ENCODE measurements around the gene ESD.
A peak's percentile ranks its signal among the peaks of the same experiment; 100 is the strongest.
"Not testable (repeated sequence)": the region's sequence is repeated elsewhere in the genome, so short reads cannot be mapped to it uniquely, and the experiment has no call there.

Gene ESD

DNA sequence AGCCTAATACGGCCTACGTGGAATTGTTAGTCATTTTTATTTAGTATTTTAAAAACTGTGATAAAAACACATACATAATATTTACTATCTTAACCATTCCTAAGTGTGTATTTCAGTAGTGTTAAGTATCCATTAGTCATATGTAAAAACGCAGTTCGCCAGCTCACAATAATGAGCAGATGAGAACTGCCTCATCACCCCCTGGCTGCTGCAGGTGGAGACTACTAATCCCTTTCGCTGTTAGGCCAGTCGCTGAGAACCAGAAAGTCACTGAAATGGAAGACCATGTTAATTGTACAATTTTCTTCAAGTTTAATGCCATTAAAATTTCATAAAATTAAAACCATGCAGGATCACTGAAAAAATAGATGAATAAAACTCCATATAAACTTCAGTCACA is 1.6 kb downstream of the ESD start:
- peak; percentile 25 for DNase-seq (ENCODE audit: low read depth, low spot score)

GRCh38 chr13:46783504-46783903 is 13.5 kb downstream of the ESD start:
- DNase-seq (ENCODE audit: low read depth, low spot score) = no peak

- DNase-seq (ENCODE audit: low read depth, low spot score) = no peak
Measured at GRCh38 chr13:46782691-46783090, 14.3 kb downstream of the ESD start.

DNA sequence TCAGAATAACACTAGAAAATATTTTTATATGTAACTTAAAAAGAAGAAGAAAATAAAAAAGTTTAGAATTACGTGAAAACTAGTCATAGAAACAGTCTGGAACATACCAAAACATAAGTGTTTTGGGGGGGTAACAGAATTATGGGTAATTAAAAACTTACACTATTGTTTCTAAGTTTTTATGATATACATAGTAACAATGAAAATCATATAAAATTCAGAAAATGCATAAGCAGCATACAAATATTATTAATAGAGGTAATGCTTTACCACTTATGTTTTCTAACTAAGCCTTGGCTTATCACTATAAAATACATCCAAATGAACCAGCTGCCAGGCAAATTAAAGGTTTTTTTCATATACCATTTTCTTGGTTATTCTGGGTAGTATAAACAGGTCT is 14.9 kb downstream of the ESD start:
- DNase-seq (ENCODE audit: low read depth, low spot score) = no peak

GRCh38 chr13:46778890-46779289 is 18.1 kb downstream of the ESD start:
- peak; percentile 71 for DNase-seq (ENCODE audit: low read depth, low spot score)

DNA sequence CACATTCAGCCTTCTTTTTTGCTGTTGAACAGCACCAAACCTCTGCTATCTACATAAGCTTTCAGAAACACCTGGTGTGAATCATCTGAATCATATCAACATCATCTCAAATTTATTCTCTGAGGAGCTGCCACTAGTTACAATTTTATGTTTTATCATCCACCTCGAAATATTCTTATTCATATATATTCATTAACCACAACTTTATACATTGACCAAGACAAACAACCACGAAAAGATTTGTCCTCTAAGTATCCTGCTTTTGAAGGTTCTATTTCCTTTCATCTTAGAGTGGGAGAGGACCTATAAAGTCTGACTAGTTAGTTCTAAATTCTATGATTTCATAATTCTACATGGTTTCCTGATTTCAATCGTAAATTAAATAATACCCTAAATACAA is 18.9 kb downstream of the ESD start:
- no peak for DNase-seq (ENCODE audit: low read depth, low spot score)

DNA sequence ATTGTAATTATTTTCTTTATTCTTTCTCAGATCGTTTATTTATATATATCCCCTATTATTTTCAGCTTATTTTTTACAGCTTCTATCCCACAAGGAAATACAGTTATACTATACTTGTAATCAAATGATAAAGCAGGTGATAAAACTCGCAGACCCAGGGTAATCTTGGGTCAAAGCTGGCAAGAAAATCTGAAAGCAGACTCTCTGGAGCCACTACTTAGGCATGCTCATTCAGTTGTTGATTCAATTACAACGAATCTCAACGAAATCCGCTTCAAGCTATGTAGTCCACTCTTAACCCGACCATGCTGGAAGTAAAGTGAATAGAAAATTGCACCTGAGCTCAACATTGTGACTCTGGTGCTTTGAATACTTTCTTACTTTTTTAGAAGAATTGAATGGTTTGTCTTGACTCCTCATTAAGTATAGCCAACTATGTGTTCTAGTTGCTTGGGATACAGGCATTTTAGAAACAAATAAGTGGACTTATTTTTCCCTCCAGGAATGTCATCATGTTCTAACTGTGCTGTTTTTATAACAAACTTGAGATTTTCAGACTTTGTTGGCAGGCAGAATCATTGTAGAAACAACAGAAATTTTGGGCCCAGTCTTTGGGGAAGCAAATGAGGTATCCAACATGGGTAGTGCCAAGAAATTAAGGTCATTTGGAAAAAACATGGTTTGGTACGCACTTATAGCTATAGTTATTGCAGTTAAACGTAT is 21.4 kb downstream of the ESD start:
- DNase-seq (ENCODE audit: low read depth, low spot score) = no peak

DNA sequence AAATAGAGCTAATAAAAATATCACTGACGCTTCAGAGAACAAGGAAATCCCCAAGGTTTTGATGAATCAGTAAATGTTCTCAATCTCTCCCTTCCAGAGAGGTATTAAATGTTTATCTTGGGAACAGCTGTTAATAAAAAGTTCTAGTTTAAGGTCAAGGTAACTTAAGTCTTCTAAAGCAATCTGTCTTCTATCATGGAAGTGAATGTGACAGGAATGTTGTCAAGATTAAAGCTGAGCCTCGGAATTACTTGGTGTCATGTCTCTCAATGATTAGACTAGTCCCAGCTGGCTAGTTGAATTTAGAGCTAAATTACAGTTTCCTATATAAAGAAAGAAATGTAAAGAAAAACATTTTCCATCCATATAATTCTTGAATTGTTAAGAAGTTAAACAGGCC is 23.4 kb downstream of the ESD start:
- DNase-seq (ENCODE audit: low read depth, low spot score) = no peak

GRCh38 chr13:46771693-46772092 is 25.3 kb downstream of the ESD start:
- no peak for DNase-seq (ENCODE audit: low read depth, low spot score)

DNA sequence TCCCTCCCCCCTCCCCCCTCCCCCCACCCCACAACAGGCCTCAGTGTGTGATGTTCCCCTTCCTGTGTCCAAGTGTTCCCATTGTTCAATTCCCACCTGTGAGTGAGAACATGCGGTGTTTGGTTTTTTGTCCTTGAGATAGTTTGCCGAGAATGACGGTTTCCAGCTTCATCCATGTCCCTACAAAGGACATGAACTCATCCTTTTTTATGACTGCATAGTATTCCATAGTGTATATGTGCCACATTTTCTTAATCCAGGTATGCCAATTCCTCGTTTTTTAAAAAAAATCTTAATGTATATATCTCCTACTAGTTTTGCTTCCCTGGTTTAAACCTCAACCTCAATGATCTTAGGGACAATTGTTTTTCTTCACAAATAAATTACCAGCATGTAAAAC is 27.0 kb downstream of the ESD start:
- not testable (repeated sequence) for DNase-seq (ENCODE audit: low read depth, low spot score)

GRCh38 chr13:46761866-46762265 is 35.1 kb downstream of the ESD start:
- no peak for DNase-seq (ENCODE audit: low read depth, low spot score)

DNA sequence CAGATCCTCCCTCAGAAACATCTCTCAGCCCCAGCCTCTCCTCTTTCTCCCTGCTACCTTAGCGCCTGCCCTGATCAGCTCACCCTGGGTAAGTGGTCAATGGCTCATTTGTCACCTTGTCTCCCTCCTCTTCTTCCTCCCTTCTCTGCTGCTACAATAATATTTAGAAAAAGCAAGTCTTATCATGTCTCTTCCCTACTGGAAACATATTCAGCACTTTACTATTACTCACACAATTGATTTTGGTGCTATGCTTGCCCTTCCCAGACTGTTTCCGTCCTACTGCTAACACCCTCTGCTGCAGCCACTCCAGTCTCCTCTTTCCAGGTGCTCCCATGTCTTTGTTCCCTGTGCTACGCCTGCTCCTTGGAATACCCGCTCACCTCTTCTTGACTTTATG is 35.8 kb downstream of the ESD start:
- no peak for DNase-seq (ENCODE audit: low read depth, low spot score)

- DNase-seq (ENCODE audit: low read depth, low spot score) = no peak
Measured at GRCh38 chr13:46759846-46760245, 37.1 kb downstream of the ESD start.

DNA sequence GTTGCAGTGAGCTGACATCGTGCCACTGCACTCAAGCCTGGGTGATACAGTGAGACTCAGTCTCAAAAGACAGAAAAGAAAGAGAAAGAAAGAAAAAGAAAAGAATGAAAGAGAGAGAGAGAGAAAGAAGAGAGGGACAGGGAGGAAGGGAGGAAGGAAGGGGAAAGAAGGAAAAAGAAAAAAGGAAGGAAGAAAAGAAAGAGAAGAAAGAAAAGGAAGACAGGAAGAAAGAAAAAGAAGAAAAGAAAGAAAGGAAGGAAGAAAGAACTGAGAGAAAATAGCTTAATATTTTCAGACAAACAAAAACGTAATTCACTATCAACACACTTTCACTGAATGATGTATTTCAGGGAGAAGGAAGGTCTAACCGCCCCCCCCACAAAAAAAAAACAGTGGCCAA is 39.3 kb downstream of the ESD start:
- no peak for DNase-seq (ENCODE audit: low read depth, low spot score)

- DNase-seq (ENCODE audit: low read depth, low spot score) = peak; percentile 35
Measured at GRCh38 chr13:46756977-46757376, 40.0 kb downstream of the ESD start.

GRCh38 chr13:46755508-46755907 is 41.5 kb downstream of the ESD start:
- DNase-seq (ENCODE audit: low read depth, low spot score) = not testable (repeated sequence)

- no peak for DNase-seq (ENCODE audit: low read depth, low spot score)
Measured at GRCh38 chr13:46754812-46755211, 42.1 kb downstream of the ESD start.

DNA sequence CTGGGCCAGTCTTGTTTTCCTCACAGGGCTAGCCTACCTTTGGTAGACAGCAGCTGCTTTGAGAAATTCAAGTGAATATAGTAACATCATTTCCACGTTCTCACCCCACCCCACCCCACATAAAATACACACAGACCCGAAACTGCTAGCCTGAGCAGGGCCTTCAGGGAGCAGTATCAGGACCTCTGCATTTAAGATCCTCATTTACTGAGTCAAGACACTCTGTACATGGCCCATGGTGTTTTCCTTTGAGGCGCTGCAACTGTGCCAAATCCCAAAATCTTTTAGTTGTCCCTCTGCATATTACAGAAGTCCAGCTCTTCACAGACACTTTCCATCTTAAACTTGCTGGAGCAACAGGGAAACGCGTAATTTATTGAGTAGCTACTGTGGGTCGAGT is 43.0 kb downstream of the ESD start:
- DNase-seq (ENCODE audit: low read depth, low spot score) = no peak

DNA sequence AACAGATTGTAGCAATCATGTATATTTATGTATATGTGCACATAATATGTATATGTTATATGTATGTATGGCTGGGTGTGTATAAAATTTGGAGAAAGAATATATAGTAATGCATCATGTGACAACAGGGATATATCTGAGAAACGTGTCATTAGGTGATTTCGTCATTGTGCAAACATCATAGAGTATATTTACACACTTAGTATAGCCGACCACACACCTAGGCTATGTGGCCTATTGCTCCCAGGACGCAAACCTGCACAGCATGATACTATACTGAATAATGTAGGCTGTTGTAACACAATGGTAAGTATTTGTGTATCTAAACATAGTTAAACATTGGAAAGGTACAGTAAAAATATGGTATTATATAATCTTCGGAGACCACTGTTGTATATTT is 43.8 kb downstream of the ESD start:
- no peak for DNase-seq (ENCODE audit: low read depth, low spot score)

DNA sequence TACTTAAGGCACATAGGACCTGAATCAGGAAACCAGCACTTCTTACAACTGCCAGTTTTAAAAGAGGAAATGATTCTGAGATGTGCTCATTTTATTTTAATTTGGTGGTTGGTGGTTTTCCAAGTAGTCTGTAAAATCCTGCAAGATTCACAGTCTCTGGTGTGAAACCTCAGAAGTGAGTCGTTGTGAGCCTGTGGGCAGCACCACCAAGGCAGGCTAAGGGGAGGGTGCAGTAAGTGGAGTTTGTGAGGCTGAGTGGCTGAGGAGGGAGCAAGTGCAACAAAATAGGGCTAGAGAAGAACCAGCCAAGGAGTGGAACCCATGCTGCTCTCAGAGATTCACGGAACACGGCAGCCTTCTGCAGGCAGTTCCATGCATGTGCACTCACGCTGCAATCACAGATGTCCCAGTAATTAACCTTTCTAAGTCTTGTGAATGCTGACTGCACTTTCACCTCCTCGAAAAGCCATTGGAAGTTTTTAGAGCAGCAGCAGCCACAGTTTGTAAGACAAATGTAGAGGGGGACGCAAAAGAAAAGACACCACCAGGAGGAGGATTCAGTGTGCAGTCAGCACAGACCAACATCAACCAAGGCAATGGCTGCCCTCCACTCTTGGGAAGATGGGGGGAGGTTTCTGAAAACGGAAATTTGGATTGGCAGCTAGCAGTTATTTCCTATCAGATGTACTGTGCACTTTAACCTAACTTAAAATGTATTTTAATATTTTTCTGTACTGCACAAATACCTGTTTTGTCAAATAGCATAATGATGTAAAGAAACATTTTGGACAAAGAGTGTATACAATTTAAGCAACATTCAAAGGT is 44.9 kb downstream of the ESD start:
- DNase-seq (ENCODE audit: low read depth, low spot score) = peak; percentile 52

DNA sequence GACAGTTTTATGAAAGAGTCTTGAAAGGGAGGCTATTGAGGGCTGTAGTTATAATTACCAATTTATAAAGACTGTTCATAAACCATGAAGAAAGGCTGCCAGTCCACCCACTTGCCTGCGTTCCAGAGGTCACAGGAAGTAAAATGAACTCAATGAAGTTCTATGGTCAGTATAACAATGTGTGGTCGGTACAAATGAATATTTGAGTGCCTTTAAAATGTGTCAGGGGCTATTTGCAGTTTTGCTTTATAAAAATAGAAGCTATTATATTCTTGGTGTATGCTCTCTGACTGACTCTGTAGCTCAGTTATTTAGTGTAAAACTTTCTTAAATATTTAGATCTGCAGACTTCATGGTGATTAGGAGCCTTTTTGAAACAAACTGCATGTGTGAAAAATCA is 47.0 kb downstream of the ESD start:
- peak; percentile 39 for DNase-seq (ENCODE audit: low read depth, low spot score)

DNA sequence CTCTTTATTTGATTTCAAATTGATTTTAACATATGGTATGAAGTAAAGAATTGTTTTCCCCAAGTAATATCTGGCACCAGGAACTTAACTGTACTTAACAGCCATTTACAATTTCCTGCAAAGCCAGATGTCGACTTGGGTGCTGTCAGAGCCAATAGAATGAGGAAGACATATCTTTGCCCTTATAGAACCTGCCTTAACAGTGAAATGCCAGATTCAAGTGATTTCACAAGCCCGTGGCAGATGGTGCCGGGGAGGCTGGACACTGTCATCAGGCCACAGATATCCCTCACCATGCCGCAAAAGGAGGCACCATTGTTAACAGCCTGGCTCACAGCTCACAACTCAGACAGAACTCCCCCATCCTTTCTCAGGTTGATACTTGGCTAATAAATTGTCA is 48.7 kb downstream of the ESD start:
- no peak for DNase-seq (ENCODE audit: low read depth, low spot score)

Data from astrocyte of the hippocampus (primary cell).